Tibial artery (tissue), 4 donors: ENCODE results near the gene TRAPPC2.

Source experiments
- DNase-seq, 2 donors: peaks; one replicate each; pipeline ENCODE4 v3.0.0-alpha.2; 2019
- H3K27ac ChIP-seq, 2 donors: fragments of 200-600 bp; sonication (generic) in 1 of 2; 1 replicate in 1 of 2; 2 replicates in 1 of 2; pipeline ENCODE4 v1.5.1; 2018 to 2019; ENCODE audit warnings: mild to moderate bottlenecking in 1 of 2
- H3K27me3 ChIP-seq, 2 donors: fragments of 200-600 bp; sonication (generic) in 1 of 2; one replicate each; pipeline versions ENCODE4 v1.5.1 to v1.6.0; 2016 to 2019
- H3K36me3 ChIP-seq, 3 donors: fragments of 200-600 bp; sonication (generic) in 2 of 3; one replicate each; pipeline ENCODE4 v1.5.1; 2016 to 2019; ENCODE audit warnings: mild to moderate bottlenecking in 2 of 3
- H3K4me1 ChIP-seq, 4 donors: fragments of 200-600 bp; sonication (generic) in 2 of 4; 1 replicate in 3 of 4; 2 replicates in 1 of 4; pipeline ENCODE4 v1.5.1; 2016 to 2019
- H3K4me3 ChIP-seq, 2 donors: fragments of 200-600 bp; sonication (generic) in 1 of 2; 1 replicate in 1 of 2; 2 replicates in 1 of 2; pipeline ENCODE4 v1.5.1; 2018 to 2019; ENCODE audit warnings: mild to moderate bottlenecking in 2 of 2
- H3K9me3 ChIP-seq, 3 donors: fragments of 200-600 bp; sonication (generic) in 1 of 3; one replicate each; pipeline ENCODE4 v1.5.1; 2016 to 2019
- intact Hi-C: fragments of 100-400 bp; cut with DNase I; formaldehyde crosslinking; loops from one replicate; pipeline ENCODE4 v1.15.0; 2023; ENCODE audit warnings: low total_unique reads
- TF ChIP-seq, protein P1 (sequence below), 2 experiments: fragments of 200-600 bp in 1 of 2; fragments of 450-650 bp in 1 of 2; IDR thresholded peaks; one replicate each; pipeline ENCODE4 v1.5.1; 2017 to 2019; ENCODE audit warnings: antibody characterized with exemption in 2 of 2, mild to moderate bottlenecking in 1 of 2, moderate library complexity in 1 of 2

The TRAPPC2 gene

DNA sequence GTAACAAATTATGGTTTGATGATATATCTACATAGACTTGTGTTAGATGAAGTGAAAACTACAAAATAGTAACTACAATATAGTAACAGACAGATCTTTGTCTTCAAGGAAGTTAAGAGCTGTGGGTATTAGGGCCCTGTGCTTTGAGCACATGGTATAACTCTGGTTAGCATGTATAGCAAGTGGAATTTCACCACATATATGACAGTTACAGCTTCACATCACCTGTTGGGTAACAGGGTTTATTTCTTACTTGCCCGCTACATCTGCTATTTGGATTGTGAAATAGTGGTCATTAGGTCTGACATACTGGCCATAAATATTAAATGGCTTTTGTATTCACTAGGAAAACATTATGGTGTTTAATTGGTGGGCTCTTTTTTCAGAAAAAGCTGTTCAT lies 20.3 kb upstream of the TRAPPC2 start:
- DNase-seq: no peak
- intact Hi-C loops: loop anchor here (5.0 kb wide), 1 partner anchor 48 kb away; no protein-coding TSS in a partner anchor
- Histone ChIP-seq H3K27ac (no peak overlapping the region), H3K9me3 (no peaks in the 10 kb centered on the region), H3K4me3 (no peak overlapping the region), H3K4me1 (no peaks in the 10 kb centered on the region), H3K27me3 (no peaks in the 10 kb centered on the region), H3K36me3 (peaks cover 0 to 71% (median 43%) of the 10 kb centered on the region in 3 donors)
- TF ChIP-seq, protein P1, sequence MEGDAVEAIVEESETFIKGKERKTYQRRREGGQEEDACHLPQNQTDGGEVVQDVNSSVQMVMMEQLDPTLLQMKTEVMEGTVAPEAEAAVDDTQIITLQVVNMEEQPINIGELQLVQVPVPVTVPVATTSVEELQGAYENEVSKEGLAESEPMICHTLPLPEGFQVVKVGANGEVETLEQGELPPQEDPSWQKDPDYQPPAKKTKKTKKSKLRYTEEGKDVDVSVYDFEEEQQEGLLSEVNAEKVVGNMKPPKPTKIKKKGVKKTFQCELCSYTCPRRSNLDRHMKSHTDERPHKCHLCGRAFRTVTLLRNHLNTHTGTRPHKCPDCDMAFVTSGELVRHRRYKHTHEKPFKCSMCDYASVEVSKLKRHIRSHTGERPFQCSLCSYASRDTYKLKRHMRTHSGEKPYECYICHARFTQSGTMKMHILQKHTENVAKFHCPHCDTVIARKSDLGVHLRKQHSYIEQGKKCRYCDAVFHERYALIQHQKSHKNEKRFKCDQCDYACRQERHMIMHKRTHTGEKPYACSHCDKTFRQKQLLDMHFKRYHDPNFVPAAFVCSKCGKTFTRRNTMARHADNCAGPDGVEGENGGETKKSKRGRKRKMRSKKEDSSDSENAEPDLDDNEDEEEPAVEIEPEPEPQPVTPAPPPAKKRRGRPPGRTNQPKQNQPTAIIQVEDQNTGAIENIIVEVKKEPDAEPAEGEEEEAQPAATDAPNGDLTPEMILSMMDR (IDR thresholded peaks at IDR 0.05): no peak

DNA sequence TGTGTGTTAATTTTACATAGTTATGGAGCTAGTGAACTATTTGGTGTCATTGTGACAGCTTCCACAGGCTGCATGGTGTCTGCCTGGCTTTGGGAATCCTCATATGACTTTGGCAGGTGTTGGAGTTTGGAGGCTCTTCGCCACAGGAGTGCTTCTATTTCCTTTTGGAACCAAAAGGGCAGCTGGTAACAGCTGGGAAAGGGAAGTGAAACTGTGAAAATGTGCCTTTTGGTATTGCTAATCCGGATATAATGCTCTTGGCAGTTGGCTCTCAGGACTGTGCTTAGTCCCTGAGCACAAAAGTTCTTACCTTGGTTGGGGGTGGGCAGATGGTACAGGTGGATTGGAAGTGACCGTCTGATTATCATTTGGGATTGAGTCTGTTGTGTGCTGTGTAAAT lies 18.2 kb upstream of the TRAPPC2 start:
- Histone ChIP-seq H3K27ac (no peak overlapping the region), H3K27me3 (no peaks in the 10 kb centered on the region), H3K9me3 (no peaks in the 10 kb centered on the region), H3K4me1 (no peaks in the 10 kb centered on the region), H3K4me3 (no peak overlapping the region), H3K36me3 (peaks cover 0 to 63% (median 31%) of the 10 kb centered on the region in 3 donors)
- intact Hi-C loops: loop anchor here (5.0 kb wide), 1 partner anchor 50 kb away; no protein-coding TSS in a partner anchor
- TF ChIP-seq, protein P1 (IDR thresholded peaks at IDR 0.05): no peak
- no peak for DNase-seq

DNA sequence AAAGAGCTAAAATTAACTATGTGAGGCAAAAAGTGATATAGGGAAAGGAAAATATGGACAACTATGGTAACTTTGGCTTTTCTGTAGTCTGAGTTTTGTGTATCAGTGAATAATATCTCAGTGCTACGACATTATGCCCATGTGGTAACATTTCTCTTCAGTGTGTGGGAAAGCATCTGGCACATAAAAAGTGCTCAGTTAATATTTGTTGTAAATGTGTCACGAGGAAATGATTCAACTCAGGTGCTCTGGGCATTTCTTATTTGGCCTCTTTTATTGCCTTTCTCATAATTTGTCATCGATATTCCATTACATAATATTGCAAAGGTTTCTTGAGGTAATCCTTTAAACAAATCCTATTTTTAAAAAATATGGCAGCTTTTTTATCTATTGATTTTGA lies 17.7 kb upstream of the TRAPPC2 start:
- TF ChIP-seq, protein P1 (IDR thresholded peaks at IDR 0.05): no peak

DNA sequence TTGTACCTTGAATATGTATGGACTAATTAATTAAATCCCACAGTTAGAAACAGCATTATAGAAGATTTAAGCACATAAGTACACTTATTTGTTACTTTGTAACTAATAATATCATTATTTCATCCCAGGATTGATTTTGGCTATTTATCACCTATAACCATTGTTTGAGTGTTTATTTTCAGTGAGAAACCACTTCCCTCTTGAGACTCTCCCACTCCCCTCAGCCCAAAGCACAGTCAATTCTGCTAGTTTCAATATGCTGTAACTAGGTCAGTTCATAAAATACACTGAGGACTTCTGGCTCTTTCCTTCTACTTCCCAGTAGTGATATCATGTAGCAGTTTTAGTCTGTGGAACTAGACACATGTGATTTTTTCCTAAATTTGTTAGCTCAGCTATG lies 16.4 kb upstream of the TRAPPC2 start:
- DNase-seq: no peak
- Histone ChIP-seq H3K27ac (no peak overlapping the region), H3K36me3 (peaks cover 0 to 62% (median 19%) of the 10 kb centered on the region in 3 donors), H3K4me3 (no peak overlapping the region), H3K4me1 (no peaks in the 10 kb centered on the region), H3K27me3 (no peaks in the 10 kb centered on the region), H3K9me3 (no peaks in the 10 kb centered on the region)
- TF ChIP-seq, protein P1 (IDR thresholded peaks at IDR 0.05): no peak
- intact Hi-C loops: loop anchor here (2.0 to 5.0 kb wide), 2 partner anchors 51 to 280 kb away; no protein-coding TSS in a partner anchor

More for the DNA sequence above, 17.7 kb upstream of the TRAPPC2 start:
- no peak overlapping the region for H3K4me3 ChIP-seq
- intact Hi-C loops: loop anchor here (5.0 kb wide), 1 partner anchor 50 kb away; no protein-coding TSS in a partner anchor
- no peaks in the 10 kb centered on the region for H3K9me3 ChIP-seq
- H3K36me3 ChIP-seq: peaks cover 0 to 63% (median 26%) of the 10 kb centered on the region in 3 donors
- no peaks in the 10 kb centered on the region for H3K4me1 ChIP-seq
- DNase-seq: no peak
- no peak overlapping the region for H3K27ac ChIP-seq
- H3K27me3 ChIP-seq: no peaks in the 10 kb centered on the region

DNA sequence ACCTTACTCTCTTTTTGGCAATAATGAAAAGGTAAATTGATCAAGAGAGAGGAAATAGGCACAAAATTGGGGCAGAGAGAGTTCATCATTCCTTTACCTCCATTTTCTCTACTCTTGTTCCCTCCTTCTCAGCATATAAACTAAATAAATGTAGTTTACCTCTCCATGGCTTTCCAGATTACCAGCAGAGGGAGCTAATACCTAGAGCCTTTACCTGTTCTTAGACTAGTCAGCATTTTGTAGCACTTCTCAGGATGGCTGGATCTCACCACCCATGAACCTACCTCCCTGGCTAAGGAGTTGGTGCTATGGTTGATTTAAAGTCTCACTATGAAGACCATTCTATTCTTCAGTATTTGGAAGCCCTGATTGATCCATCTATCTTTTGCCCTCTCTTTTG lies 15.8 kb upstream of the TRAPPC2 start:
- intact Hi-C loops: loop anchor here (2.0 to 5.0 kb wide), 2 partner anchors 52 to 281 kb away; no protein-coding TSS in a partner anchor
- Histone ChIP-seq H3K4me3 (no peak overlapping the region), H3K27ac (no peak overlapping the region), H3K27me3 (no peaks in the 10 kb centered on the region), H3K4me1 (no peaks in the 10 kb centered on the region), H3K9me3 (no peaks in the 10 kb centered on the region), H3K36me3 (peaks cover 0 to 64% (median 19%) of the 10 kb centered on the region in 3 donors)
- no peak for DNase-seq
- TF ChIP-seq, protein P1 (IDR thresholded peaks at IDR 0.05): peak; percentile 51 to 57
